Activated T-cell treated with anti-CD3 and anti-CD28 coated beads for 1 hour (primary cell): ENCODE results near the gene MKRN1.
"Not testable (repeated sequence)": the region's sequence is repeated elsewhere in the genome, so short reads cannot be mapped to it uniquely, and the experiment has no call there.

ENCODE experiments used
- DNase-seq: peaks from one replicate; pipeline ENCODE4 v3.0.0-alpha.2; 2020; ENCODE audit warnings: low read depth

The MKRN1 gene

GRCh38 chr7:140484951-140485499 is 5.7 kb upstream of the MKRN1 start:
- no peak for DNase-seq

DNA sequence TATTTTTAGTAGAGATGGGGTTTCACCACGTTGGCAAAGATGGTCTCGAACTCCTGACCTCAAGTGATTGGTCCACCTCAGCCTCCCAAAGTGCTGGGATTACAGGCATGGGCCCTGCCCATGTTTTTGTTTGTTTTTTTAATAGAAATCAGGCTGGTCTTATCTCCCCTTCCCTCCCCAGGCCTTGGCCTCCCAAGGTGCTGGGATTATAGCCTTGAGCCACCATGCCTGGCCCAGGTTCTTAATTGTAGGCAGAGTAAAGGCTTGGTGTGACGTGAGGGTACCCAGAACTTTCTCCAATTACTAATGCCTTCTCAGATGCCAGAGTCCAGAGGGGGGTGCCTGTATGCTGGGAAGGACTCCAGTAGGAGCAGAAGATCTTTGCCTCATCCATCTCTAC is 5.2 kb upstream of the MKRN1 start:
- DNase-seq: no peak

DNA sequence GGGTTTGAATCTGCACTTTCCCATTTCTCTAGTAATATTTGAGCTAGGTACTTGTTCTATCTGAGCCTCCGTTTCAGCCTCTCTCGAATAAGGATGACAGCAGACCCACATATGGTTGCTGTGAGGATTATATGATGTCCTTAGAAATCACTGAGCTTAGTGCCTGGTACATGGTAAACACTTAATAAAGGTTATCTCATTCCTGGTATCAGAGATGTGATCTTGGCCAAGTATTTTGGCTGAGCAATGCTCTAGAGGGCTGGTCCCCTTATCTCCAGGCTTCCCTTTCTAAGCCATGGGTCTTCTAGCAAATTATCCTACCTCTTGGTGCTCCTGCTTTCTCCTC is 407 bp upstream of the MKRN1 start:
- DNase-seq: no peak

DNA sequence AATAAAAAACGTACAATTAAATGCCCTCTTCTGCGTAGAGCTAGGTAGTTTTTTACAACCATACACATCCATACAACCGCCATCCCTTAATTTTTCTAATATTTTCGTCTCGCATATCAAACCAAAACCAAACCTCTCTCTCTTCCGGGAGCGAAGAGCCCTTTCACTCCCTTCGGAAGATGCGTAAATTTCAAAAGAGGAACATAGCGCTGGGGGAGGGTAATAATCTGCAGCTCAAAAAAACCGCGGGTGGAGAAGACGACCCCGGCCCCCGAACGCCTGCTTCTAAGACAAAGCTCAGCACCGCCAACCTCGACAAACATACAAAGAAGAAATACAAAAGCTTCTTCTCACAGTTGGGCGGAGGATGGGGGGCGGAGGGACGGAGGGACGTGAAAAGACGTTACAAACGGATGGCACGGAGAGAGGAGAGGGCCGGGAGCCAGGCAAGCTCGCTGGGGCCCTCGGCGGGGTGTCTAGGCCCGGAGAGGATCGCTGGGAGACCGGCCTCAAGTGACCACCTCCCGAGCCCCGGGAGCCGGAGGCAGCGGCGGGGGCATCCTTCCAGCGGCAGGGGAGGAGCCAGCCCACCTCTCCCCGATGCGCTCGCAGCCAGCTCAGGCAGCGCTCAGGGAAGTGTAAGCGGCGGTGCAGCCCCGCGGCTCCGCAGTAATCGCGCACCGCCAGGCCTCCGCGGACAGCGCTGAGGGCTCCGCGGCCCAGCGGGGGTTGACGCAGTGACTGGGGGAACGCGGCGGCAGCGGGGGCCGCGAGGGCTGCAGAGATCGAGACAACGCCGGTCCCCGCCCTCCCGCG is 851 bp downstream of the MKRN1 start:
- peak; percentile 27 for DNase-seq

DNA sequence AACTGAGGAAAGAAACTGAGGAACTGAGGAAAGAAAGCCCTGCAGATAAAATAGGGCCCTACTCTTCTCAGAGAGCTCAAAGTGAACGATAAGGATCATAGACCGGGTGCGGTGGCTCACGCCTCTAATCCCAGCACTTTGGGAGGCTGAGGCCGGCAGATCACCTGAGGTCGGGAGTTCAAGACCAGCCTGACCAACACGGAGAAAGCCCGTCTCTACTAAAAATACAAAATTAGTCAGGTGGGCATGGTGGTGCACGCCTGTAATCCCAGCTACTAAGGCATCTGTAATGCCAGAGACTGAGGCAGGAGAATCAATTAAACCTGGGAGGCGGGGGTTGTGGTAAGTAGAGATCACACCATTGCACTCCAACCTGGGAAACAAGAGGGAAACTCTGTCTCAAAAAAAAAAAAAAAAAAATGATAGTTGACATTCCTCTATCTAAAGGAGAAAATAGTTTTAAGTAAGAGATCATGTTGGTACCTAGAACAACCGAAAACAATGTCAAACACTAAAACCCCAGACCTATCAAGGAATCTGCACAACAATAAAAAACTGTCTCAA is 2.5 kb downstream of the MKRN1 start:
- DNase-seq: no peak

DNA sequence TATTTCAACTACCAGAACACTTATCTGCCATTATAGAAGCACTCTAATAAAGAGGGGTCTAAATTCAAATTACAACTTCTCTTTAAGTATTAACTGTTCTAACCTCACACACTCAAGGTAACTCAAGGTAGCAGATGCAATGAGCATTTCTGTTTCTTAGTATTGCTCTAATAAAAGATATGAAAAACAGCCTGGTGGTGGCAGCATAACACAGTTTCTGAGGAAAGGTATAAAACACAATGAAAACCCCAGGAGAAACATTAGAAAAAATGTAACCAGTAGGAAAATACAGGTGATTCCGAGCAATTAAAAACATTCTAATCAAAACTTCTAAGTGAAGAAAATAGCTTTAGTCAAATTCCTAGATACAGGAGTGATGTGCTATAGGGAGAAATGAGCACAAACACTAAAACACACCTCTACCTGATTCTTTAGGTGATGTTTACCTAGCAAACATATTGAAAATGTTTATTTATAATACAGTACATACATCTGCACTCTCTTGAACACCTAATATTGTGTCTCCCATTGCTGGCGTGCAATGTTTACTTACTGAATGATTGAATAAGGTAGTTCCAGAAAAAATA is 3.5 kb downstream of the MKRN1 start:
- peak; percentile 40 for DNase-seq

- no peak for DNase-seq
Observed at GRCh38 chr7:140463111-140463510, 16.2 kb downstream of the MKRN1 start.

- no peak for DNase-seq
Observed at GRCh38 chr7:140458916-140459315, 20.4 kb downstream of the MKRN1 start.

DNA sequence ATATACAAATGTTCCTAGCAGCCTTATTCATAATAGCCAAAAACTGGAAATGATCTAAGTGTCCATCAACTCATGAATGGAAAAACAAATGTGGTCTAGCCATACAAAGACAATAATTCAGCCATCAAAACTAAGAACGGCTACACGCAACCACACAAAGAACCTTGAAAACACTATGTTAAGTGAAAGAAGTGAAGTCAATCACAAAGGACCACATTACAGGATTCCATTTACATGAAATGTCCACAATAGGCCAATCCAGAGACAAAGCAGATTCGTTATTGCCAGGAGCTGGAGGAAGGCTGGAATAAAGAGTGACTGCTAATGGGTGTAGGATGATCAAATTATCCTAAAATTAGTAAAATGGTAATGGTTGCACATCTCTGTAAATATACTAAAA is 21.1 kb downstream of the MKRN1 start:
- no peak for DNase-seq

GRCh38 chr7:140456551-140457051 is 22.7 kb downstream of the MKRN1 start:
- DNase-seq: no peak

GRCh38 chr7:140455743-140456142 is 23.6 kb downstream of the MKRN1 start:
- DNase-seq: no peak

- DNase-seq: no peak
Observed at GRCh38 chr7:140454657-140455015, 24.7 kb downstream of the MKRN1 start.

- DNase-seq: not testable (repeated sequence)
Observed at GRCh38 chr7:140453785-140454656, 25.3 kb downstream of the MKRN1 start.

DNA sequence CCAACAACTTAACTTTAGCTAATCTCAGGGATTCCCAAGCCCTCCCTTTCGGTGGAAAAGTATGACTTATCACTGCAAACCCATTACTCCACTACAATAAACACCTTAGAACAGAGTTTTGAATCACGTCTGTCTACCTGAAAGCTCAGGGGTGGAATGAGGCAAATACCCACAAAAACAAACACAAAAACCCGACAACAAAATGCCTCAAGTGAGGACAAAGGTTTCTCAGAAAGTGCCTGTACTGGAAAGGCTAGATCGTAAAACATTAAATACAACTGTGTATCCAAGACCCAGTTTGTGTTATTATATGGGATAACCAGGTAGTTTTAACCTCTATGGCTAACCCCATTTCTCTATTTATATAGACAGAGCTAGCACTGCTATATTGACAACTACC is 26.0 kb downstream of the MKRN1 start:
- DNase-seq: no peak

DNA sequence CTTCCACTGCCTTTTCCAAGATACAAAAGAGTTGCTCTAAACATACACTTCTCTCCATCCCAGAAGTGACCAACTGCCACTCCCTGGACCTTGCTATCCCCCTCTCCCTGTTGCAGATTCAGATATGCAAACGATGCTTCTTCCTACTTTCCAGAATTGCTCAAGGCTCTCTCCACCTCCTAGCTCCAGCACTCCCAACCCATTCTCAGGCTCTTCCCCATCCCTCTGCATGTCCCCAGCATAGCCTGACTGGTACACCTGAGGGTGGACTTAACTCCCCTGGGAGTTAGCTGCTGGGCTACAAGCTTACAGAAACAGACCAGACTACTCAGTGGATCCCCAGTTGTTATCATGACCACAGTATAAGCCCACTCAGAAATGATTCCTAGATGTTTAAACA is 27.6 kb downstream of the MKRN1 start:
- no peak for DNase-seq

DNA sequence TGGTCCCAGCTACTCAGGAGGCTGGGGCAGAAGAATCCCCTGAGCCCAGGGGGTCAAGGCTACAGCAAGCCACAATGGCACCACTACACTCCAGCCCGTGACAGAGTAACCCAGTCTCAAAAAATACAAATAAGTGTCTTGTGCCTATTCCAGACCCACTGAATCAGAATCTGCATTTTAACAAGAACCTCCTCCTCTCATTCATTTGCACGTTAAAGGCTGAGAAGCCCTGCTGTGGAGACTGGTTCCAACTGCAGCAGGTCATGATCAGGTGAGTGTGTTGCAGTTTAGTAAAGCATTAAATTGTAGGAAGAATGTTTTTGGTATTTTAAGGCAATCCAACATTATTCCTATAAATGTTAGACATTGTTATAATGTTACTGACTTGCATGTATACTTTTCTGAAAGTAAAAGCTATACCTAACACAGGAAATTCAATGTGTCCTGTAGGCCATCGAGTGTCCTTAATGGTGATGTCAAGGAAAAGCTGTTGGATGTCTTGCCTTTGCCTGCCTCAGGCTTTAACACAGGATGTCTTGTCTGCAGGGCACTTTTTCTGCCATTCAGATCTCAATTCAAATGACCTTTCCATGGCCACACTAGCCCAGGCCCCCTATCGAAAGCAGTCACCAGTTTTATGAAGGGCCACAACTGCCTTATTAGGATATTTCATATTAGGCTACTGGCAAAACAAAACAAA is 30.4 kb downstream of the MKRN1 start:
- no peak for DNase-seq

- no peak for DNase-seq
Observed at GRCh38 chr7:140447841-140448240, 31.5 kb downstream of the MKRN1 start.

GRCh38 chr7:140446467-140446866 is 32.8 kb downstream of the MKRN1 start:
- no peak for DNase-seq

GRCh38 chr7:140441519-140441918 is 37.8 kb downstream of the MKRN1 start:
- no peak for DNase-seq

DNA sequence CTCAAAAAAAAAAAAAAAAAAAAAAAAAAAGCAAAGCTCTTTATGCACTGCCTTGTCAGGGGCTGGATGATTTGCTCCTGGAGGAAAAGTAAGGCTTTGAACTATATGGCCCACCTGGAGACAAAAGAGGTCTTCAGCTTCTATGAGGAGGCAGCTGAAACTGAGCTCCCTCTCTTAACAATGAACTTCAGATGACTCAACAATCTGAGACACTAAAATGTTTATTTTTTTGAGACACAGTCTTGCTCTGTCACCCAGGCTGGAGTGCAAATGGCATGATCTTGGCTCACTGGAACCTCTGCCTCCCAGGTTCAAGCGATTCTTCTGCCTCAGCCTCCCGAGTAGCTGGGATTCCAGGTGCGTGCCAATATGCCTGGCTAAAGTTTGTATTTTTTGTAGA is 38.7 kb downstream of the MKRN1 start:
- no peak for DNase-seq

DNA sequence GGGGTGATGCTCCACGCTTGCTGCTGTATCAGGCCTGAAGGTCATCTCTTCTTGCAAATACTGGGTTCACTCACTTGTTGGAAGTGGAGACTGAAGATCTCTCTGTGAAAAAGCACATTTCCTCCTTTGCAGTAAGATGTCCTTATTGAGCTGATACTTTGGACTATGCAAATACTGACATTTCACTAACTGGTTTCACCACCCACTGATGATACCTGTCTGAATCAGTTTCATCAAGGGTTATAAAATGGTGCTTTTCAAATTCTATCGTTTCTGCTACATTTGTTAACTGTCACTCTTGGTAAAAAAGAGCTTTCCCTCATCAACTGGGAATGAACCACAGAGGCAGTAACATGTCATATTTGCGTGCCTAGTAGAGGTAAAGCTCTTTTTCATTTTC is 39.9 kb downstream of the MKRN1 start:
- DNase-seq: no peak
